ENCODE results near the gene MAGEA2B. TPM values are rescaled to one million over a fixed set of nuclear protein-coding genes. Genes with fewer than 3 reads are reported as not detected.
"Not testable (repeated sequence)": the region's sequence is repeated elsewhere in the genome, so short reads cannot be mapped to it uniquely, and the experiment has no call there.

Gene MAGEA2B
- total RNA-seq, 1 donor from 2014 or later, result not detected

DNA sequence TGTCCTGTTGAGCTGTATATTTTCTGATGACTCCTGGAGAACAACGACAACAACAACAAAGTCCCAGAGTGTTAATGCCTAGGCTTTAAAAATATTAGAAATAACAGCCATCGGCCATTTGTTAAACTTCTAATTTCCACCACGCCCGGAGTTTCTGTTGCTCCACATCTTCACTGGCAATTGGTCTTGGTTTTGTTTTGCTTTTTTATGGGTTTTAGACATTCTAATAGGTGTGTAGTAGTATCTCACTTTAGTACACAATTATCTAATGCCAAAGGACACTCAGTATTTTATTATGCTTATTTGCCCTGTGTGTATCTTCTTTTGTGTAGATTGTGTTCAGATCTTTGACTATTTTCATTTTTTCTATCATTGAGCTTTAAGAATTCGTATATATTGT, 24.1 kb downstream of the MAGEA2B start:
- H3K4me3 ChIP-seq (ENCODE audit: low read depth, low read length), result no peak overlapping the region
- H3K36me3 ChIP-seq (ENCODE audit: control insufficient read depth, insufficient read depth, low read length), result no peaks in the 10 kb centered on the region
- no peak for DNase-seq (ENCODE audit: low read depth)
- TF ChIP-seq, protein P1, sequence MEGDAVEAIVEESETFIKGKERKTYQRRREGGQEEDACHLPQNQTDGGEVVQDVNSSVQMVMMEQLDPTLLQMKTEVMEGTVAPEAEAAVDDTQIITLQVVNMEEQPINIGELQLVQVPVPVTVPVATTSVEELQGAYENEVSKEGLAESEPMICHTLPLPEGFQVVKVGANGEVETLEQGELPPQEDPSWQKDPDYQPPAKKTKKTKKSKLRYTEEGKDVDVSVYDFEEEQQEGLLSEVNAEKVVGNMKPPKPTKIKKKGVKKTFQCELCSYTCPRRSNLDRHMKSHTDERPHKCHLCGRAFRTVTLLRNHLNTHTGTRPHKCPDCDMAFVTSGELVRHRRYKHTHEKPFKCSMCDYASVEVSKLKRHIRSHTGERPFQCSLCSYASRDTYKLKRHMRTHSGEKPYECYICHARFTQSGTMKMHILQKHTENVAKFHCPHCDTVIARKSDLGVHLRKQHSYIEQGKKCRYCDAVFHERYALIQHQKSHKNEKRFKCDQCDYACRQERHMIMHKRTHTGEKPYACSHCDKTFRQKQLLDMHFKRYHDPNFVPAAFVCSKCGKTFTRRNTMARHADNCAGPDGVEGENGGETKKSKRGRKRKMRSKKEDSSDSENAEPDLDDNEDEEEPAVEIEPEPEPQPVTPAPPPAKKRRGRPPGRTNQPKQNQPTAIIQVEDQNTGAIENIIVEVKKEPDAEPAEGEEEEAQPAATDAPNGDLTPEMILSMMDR (IDR thresholded peaks at IDR 0.05; ENCODE audit: insufficient read depth, low read length, poor library complexity, severe bottlenecking), result no peak
- no peaks in the 10 kb centered on the region for H3K27me3 ChIP-seq (ENCODE audit: control insufficient read depth, insufficient read depth, low read length)

DNA sequence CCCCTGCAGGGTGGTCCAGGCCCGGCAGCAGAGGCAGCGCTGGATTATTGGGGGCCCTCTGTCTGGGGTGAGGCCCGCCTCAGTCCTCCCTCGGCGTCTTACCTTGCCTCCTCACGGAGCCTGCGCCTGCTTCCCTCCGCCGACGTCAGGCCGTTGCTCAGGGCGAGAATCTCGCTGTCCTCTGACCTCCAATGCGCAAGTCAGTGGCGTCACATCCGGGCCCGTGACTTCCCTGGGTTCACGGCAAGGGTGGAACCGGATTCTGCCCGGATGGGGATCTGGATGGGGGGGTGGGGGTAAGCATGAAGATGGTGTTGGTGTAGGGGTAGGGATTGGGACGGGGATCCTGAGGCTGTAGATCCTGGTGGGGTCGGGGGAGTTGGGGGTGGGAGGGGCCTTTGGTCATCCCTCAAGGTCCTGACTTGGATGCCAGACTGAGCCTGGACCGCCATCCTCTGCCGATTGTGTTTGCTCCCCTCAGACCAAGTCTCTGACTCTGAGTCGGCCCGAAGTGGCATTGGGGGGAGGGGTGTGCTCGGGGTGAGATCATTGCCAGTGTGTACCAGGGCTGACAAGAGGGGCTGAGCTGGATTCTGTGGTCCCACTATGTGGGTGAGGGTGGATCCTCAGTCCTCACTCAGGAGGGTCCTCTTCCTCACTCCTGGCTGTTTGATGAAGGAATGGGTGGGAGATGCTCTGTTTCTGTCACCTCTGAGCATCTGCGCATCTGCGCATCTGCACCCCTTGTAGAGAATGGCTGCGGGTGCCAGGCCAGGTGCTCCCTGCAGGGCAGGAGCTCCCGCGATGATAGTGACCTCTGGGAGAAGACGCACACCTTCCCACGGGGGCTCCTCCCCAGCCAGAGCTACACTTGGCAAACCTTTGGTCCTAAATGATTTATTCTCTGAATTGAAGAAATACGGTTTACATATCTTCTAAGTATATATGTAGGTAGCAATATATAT, 39.5 kb downstream of the MAGEA2B start, which contains the start of gene MAGEA2:
Gene MAGEA2, minus strand, starts transcription at position 157 of the 965 bp plus-strand sequence. CDS start 2,479 bp downstream, outside the sequence.
- H3K36me3 ChIP-seq (ENCODE audit: control insufficient read depth, insufficient read depth, low read length); DNase-seq (ENCODE audit: low read depth); H3K4me3 ChIP-seq (ENCODE audit: low read depth, low read length); H3K27me3 ChIP-seq (ENCODE audit: control insufficient read depth, insufficient read depth, low read length): not testable (repeated sequence)

DNA sequence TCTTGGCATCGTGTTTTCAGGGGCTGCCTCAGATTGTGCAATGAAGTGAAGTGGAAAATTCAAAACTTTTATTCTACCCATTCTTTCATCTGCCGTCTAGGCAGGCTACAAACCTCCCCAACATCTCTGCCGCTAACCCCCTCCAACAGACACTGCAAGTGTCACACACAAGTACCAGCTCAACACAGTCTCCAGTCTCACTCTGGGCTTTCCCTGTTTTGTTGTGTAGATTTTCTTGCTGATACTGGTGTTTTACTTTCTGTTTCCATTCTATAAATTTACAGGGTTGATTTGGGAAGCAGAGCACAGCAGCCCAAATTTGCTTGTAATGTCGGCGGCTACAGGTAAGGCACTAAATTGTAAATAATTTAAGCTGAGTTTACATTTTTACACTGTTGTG, 40.4 kb downstream of the MAGEA2B start:
- not testable (repeated sequence) for H3K4me3 ChIP-seq (ENCODE audit: low read depth, low read length); H3K27me3 ChIP-seq (ENCODE audit: control insufficient read depth, insufficient read depth, low read length)

DNA sequence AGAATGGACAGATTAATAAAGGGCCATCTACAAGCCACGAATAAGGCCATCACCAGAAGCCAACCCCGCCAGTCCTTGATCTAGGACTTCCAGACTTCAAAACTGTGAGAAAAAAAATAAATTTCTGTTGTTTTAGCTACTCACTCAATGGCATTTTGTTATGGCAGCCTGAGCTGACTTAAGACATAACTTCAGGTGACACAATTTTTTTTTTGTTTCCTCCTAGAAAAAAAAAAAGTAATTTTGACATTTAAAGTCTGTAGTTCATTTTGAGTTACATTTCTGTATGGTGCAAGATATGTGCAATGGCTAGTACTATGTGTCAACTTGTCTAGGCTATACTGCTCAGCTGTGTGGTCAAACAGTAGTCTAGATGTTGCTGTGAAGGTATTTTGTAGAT, 44.5 kb downstream of the MAGEA2B start, which contains the start of gene CSAG3:
Gene CSAG3, plus strand, starts transcription at position 301 of the 400 bp plus-strand sequence.
- not testable (repeated sequence) for DNase-seq (ENCODE audit: low read depth); H3K36me3 ChIP-seq (ENCODE audit: control insufficient read depth, insufficient read depth, low read length); H3K4me3 ChIP-seq (ENCODE audit: low read depth, low read length); H3K27me3 ChIP-seq (ENCODE audit: control insufficient read depth, insufficient read depth, low read length)

More for the DNA sequence above, 40.4 kb downstream of the MAGEA2B start:
- DNase-seq (ENCODE audit: low read depth); H3K36me3 ChIP-seq (ENCODE audit: control insufficient read depth, insufficient read depth, low read length): not testable (repeated sequence)

DNA sequence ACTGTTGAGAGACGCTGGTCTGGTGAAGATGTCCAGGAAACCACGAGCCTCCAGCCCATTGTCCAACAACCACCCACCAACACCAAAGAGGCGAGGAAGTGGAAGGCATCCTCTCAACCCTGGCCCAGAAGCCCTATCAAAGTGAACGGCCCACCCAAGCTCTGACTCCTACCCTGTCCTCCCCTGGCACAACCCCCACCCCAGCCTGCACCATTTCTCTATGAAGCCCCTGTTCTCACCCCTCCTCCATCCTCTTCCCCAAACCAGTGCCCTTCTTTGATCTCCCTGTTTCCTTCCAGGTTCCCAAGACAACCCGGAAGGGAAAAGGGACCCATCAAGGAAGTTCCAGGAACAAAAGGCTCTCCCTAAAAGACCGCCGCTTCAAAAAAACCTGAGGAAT, 45.1 kb downstream of the MAGEA2B start:
- not testable (repeated sequence) for H3K36me3 ChIP-seq (ENCODE audit: control insufficient read depth, insufficient read depth, low read length); H3K27me3 ChIP-seq (ENCODE audit: control insufficient read depth, insufficient read depth, low read length); H3K4me3 ChIP-seq (ENCODE audit: low read depth, low read length); DNase-seq (ENCODE audit: low read depth)

DNA sequence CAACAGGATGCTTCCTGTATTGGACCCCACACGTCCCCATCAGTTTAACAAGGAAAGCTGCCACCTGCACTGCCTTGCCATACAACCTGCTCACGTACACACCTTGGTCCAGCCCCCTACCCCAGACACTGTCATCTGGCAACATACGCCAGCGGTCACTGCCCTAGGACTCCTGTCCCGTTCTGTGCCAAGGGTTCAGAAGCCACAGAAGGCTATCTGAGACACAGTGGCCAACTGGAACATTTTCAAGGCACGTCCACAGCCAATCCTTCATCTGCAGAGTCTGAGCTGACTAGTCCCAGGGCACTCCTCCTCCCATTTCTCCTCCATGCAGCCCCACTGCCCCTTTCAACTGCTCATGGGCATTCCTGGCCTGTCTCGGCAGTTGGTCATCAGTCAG, 47.2 kb downstream of the MAGEA2B start:
- not testable (repeated sequence) for H3K4me3 ChIP-seq (ENCODE audit: low read depth, low read length); H3K27me3 ChIP-seq (ENCODE audit: control insufficient read depth, insufficient read depth, low read length); DNase-seq (ENCODE audit: low read depth); H3K36me3 ChIP-seq (ENCODE audit: control insufficient read depth, insufficient read depth, low read length)

DNA sequence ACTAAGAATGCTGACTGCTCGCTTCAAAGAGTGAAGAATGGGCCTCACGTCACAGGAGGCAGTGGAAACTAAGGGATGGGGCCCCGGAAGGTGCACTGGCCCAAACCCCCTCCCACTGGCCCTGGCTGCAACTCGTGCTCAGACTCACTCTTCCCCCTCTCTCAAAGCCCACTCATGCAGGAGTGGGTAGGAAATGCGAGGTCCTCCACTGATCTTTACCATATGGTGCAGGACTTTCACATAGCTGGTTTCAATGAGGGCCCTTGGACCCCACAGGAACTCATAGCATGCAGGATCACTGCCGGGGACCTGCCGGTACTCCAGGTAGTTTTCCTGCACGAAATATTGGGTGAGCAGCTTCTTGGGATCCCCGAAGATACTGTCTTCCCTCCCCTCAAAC, 52.1 kb downstream of the MAGEA2B start:
- not testable (repeated sequence) for H3K36me3 ChIP-seq (ENCODE audit: control insufficient read depth, insufficient read depth, low read length); H3K27me3 ChIP-seq (ENCODE audit: control insufficient read depth, insufficient read depth, low read length); DNase-seq (ENCODE audit: low read depth); H3K4me3 ChIP-seq (ENCODE audit: low read depth, low read length)

Other genes with a start within 250 kb of the MAGEA2B start
- 0.08 and 0.34 TPM in 2 replicates for gene GABRQ, start 76.7 kb upstream of the MAGEA2B start, total RNA-seq
- gene MAGEA3, start 15.8 kb upstream of the MAGEA2B start, total RNA-seq, result not detected in 2 replicates
- not detected in 2 replicates for gene CSAG2, start 5.4 kb upstream of the MAGEA2B start, total RNA-seq
- not detected in 2 replicates for gene CSAG1, start 19.1 kb downstream of the MAGEA2B start, total RNA-seq
- gene MAGEA12, start 19.1 kb downstream of the MAGEA2B start, total RNA-seq, result not detected in 2 replicates
- not detected in 2 replicates for gene MAGEA2, start 39.2 kb downstream of the MAGEA2B start, total RNA-seq
- gene CSAG3, start 44.6 kb downstream of the MAGEA2B start, total RNA-seq, result not detected in 2 replicates
- not detected in 2 replicates for gene MAGEA6, start 55.1 kb downstream of the MAGEA2B start, total RNA-seq
- 31.1 and 36.0 TPM in 2 replicates for gene CETN2, start 116.1 kb downstream of the MAGEA2B start, total RNA-seq
- 26.5 and 31.3 TPM in 2 replicates for gene NSDHL, start 116.4 kb downstream of the MAGEA2B start, total RNA-seq
- gene ZNF185, start 183.4 kb downstream of the MAGEA2B start, total RNA-seq, result 39.2 and 45.4 TPM in 2 replicates